Epithelial cell of proximal tubule (primary cell): ENCODE data around the gene PRKCQ. TPM values are rescaled to one million over a fixed set of nuclear protein-coding genes. Genes with fewer than 3 reads are reported as not detected.

Experiments used
- DNase-seq: peaks from one replicate; pipeline ENCODE4 v3.0.0-alpha.2; 2011; ENCODE audit warnings: low read depth
- H3K4me3 ChIP-seq: 2 replicates; pipeline ENCODE4 v1.5.1; 2011; ENCODE audit warnings: low read depth, mild to moderate bottlenecking, low read length
- CTCF ChIP-seq: conservative IDR thresholded peaks from 2 replicates; pipeline ENCODE4 v1.5.1; 2012; ENCODE audit warnings: low read depth, mild to moderate bottlenecking, low read length
- total RNA-seq: library from RNA; depleted of rRNA; stranded (reverse); fragments of >200 nt; gene quantifications from 2 replicates; pipeline ENCODE4 v1.2.3, GENCODE V29; 2015

Gene PRKCQ
- 4.5 and 6.8 TPM in 2 replicates for total RNA-seq

GRCh38 chr10:6579904-6580278 lies at the start of gene PRKCQ:
Gene PRKCQ, minus strand, starts transcription at chr10:6580276. Its CDS starts 65,141 bp downstream, at chr10:6515135.
- DNase-seq, result no peak
- peak within 1 kb of the TSS; percentile 55 for H3K4me3 ChIP-seq
- no peak for TF ChIP-seq CTCF

- no peak for DNase-seq
- TF ChIP-seq CTCF, result no peak
- H3K4me3 ChIP-seq, result no peak overlapping the region
Observed at GRCh38 chr10:6625428-6625827, 45.4 kb upstream of the PRKCQ start.

GRCh38 chr10:6624392-6624791 lies 44.3 kb upstream of the PRKCQ start:
- TF ChIP-seq CTCF, result no peak
- DNase-seq, result no peak
- no peak overlapping the region for H3K4me3 ChIP-seq

GRCh38 chr10:6622921-6623320 lies 42.8 kb upstream of the PRKCQ start:
- TF ChIP-seq CTCF, result no peak
- DNase-seq, result no peak

GRCh38 chr10:6621536-6621935 lies 41.5 kb upstream of the PRKCQ start:
- no peak for DNase-seq
- H3K4me3 ChIP-seq, result no peak overlapping the region
- no peak for TF ChIP-seq CTCF

More at GRCh38 chr10:6622921-6623320, 42.8 kb upstream of the PRKCQ start:
- no peak overlapping the region for H3K4me3 ChIP-seq

GRCh38 chr10:6619660-6620059 lies 39.6 kb upstream of the PRKCQ start:
- DNase-seq, result no peak
- no peak for TF ChIP-seq CTCF
- no peak overlapping the region for H3K4me3 ChIP-seq

GRCh38 chr10:6618340-6618739 lies 38.3 kb upstream of the PRKCQ start:
- DNase-seq, result no peak
- H3K4me3 ChIP-seq, result no peak overlapping the region
- no peak for TF ChIP-seq CTCF
